Mesenchymal stem cell (in vitro differentiated cells and primary cell): ENCODE results near the gene NDUFS3.
A peak's percentile ranks its signal among the peaks of the same experiment; 100 is the strongest.

Experiments
- DNase-seq: peaks from one replicate; pipeline ENCODE4 v3.0.0-alpha.2; 2013
- H2AFZ ChIP-seq: one replicate; pipeline ENCODE4 v1.6.1; 2013; ENCODE audit warnings: low read depth, mild to moderate bottlenecking, control low read depth, inconsistent platforms, low read length, moderate library complexity
- H2AK5ac ChIP-seq: 2 replicates; pipeline ENCODE4 v1.6.1; 2013; ENCODE audit warnings: low read length, moderate library complexity, mild to moderate bottlenecking, inconsistent platforms; ENCODE audit not compliant: severe bottlenecking
- H2BK120ac ChIP-seq: one replicate; pipeline ENCODE4 v1.6.1; 2013; ENCODE audit warnings: low read depth, mild to moderate bottlenecking, inconsistent platforms, low read length, moderate library complexity
- H2BK12ac ChIP-seq, 2 experiments: one replicate each; pipeline ENCODE4 v1.6.1; 2013; ENCODE audit warnings: inconsistent platforms in 2 of 2, low read length in 2 of 2, mild to moderate bottlenecking in 2 of 2, moderate library complexity in 2 of 2, control low read depth in 1 of 2
- H2BK15ac ChIP-seq: one replicate; pipeline ENCODE4 v1.6.1; 2013; ENCODE audit warnings: mild to moderate bottlenecking, low read depth, inconsistent platforms; ENCODE audit not compliant: poor library complexity, severe bottlenecking
- H2BK5ac ChIP-seq: 2 replicates; pipeline ENCODE4 v1.6.1; 2013; ENCODE audit warnings: low read depth, mild to moderate bottlenecking, low read length, control low read depth, inconsistent platforms; ENCODE audit not compliant: poor library complexity, severe bottlenecking
- H3K14ac ChIP-seq, 2 experiments: one replicate each; pipeline ENCODE4 v1.6.1; 2013; ENCODE audit warnings: inconsistent platforms in 2 of 2, low read length in 2 of 2, control low read depth in 1 of 2, mild to moderate bottlenecking in 1 of 2, moderate library complexity in 1 of 2
- H3K18ac ChIP-seq, 2 experiments: one replicate each; pipeline ENCODE4 v1.6.1; 2013; ENCODE audit warnings: inconsistent platforms in 2 of 2, low read length in 2 of 2, control low read depth in 1 of 2, low read depth in 1 of 2, mild to moderate bottlenecking in 1 of 2
- H3K23ac ChIP-seq, 2 experiments: one replicate each; pipeline ENCODE4 v1.6.1; 2013; ENCODE audit warnings: inconsistent platforms in 2 of 2, low read length in 2 of 2, mild to moderate bottlenecking in 2 of 2, moderate library complexity in 2 of 2, control low read depth in 1 of 2
- H3K27ac ChIP-seq: 2 replicates; pipeline ENCODE4 v1.5.1; 2013; ENCODE audit warnings: mild to moderate bottlenecking, moderate library complexity, low read length, control low read depth, inconsistent platforms; ENCODE audit not compliant: poor library complexity, severe bottlenecking
- H3K27me3 ChIP-seq, 2 experiments: 2 replicates each; pipeline versions ENCODE4 v1.6.1 to v1.7.0; 2013; ENCODE audit warnings: low read length in 2 of 2, mild to moderate bottlenecking in 2 of 2, moderate library complexity in 2 of 2, control low read depth in 1 of 2, inconsistent platforms in 1 of 2; ENCODE audit not compliant: control insufficient read depth in 1 of 2, insufficient read depth in 1 of 2
- H3K36me3 ChIP-seq, 2 experiments: 2 replicates each; pipeline versions ENCODE4 v1.6.1 to v1.7.0; 2013; ENCODE audit warnings: low read length in 2 of 2, control low read depth in 1 of 2, inconsistent platforms in 1 of 2, low read depth in 1 of 2, mild to moderate bottlenecking in 1 of 2; ENCODE audit not compliant: insufficient read depth in 2 of 2, control insufficient read depth in 1 of 2
- H3K4ac ChIP-seq, 2 experiments: one replicate each; pipeline ENCODE4 v1.6.1; 2013; ENCODE audit warnings: inconsistent platforms in 2 of 2, low read length in 2 of 2, mild to moderate bottlenecking in 2 of 2, moderate library complexity in 2 of 2, control low read depth in 1 of 2, low read depth in 1 of 2
- H3K4me1 ChIP-seq: 2 replicates; pipeline ENCODE4 v1.6.1; 2013; ENCODE audit warnings: low read depth, low read length, control low read depth; ENCODE audit not compliant: control insufficient read depth, insufficient read depth
- H3K4me2 ChIP-seq: 2 replicates; pipeline ENCODE4 v1.6.1; 2013; ENCODE audit warnings: low read length, mild to moderate bottlenecking, inconsistent platforms; ENCODE audit not compliant: poor library complexity, severe bottlenecking
- H3K4me3 ChIP-seq, 2 experiments: 2 replicates each; pipeline versions ENCODE4 v1.5.1 to v1.7.0; 2013; ENCODE audit warnings: low read length in 2 of 2, mild to moderate bottlenecking in 2 of 2, control low read depth in 1 of 2, low read depth in 1 of 2; ENCODE audit not compliant: insufficient read depth in 1 of 2
- H3K79me1 ChIP-seq: replicated peaks from 2 replicates; pipeline ENCODE4 v1.6.1; 2013; ENCODE audit warnings: mild to moderate bottlenecking, control low read depth, low read length, inconsistent platforms; ENCODE audit not compliant: poor library complexity, severe bottlenecking
- H3K9ac ChIP-seq: 2 replicates; pipeline ENCODE4 v1.7.0; 2013; ENCODE audit warnings: mild to moderate bottlenecking, low read length, moderate library complexity
- H3K9me3 ChIP-seq: 2 replicates; pipeline ENCODE4 v1.7.0; 2013; ENCODE audit warnings: mild to moderate bottlenecking, low read length; ENCODE audit not compliant: control insufficient read depth
- H4K8ac ChIP-seq: one replicate; pipeline ENCODE4 v1.6.1; 2013; ENCODE audit warnings: inconsistent platforms, mild to moderate bottlenecking, low read length, moderate library complexity
- H4K91ac ChIP-seq: one replicate; pipeline ENCODE4 v1.6.1; 2013; ENCODE audit warnings: mild to moderate bottlenecking, low read length, inconsistent platforms
- WGBS: methylation state at CpG from one replicate; pipeline ENCODE4 v1.1.7; 2013; ENCODE audit warnings: mixed read lengths; 5-methylcytosine and 5-hydroxymethylcytosine counted together

Gene NDUFS3

DNA sequence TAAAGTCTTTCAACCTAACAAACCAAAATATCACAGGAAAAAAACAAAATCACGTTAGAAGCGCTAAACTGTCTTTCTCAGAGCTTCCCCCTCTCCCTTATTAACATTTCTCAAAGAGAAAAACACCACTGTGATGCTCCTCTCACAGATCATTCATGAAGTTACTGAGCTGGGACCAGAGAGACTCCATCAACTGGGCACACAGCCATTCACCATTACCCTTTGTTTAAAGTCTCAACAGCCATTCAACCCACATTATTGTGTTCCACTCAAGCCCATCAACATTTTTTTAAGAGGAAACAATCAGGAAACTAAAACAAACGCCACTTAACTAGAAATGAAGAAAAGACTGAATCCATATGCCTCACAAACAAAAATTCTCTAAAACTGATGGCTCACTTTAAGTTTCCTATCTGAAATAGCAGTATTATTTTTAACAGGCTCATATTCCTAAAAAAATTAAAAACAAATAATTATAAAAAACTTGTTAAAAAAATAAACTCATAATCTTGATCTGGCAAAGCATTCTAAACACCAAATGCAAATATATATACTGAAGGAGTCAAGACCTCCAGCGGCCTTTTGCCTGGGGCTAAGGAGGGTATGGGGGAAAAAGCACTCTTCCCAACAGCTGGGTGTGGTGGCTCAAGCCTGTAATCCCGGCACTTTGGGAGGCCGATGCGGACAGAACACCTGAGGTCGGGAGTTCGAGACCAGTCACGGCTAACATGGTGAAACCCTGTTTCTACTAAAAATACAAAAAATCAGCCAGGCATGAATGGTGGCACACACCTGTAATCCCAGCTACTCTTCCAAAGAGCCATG, 39.9 kb upstream of the NDUFS3 start:
- DNase-seq: no peak
- H2AK5ac ChIP-seq: no peak overlapping the region

DNA sequence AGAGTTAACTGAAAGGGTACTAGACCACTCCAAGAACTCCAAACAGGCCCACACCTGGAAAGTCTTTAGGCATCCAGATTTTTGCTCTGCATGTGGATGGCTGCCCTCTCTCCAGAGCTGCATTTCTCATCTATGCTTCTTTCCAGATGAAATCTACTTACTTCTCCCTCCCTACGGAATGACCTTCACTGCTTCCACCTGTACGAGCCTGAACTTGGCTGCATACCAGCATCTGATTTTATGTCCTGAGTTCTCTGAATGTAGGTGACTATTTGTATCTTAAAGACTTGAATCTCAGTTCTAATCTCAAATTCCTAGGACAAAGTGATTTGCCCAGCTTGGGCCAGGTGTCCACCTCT, 39.2 kb upstream of the NDUFS3 start:
- H3K4me1 ChIP-seq: peaks cover 9% of the 10 kb centered on the region
- no peak overlapping the region for H4K8ac ChIP-seq
- peak overlapping the region; percentile 39 for H3K9ac ChIP-seq
- H2AK5ac ChIP-seq: no peak overlapping the region
- H3K9me3 ChIP-seq: no peaks in the 10 kb centered on the region
- H2BK5ac ChIP-seq: no peak overlapping the region
- no peak overlapping the region for H3K23ac ChIP-seq
- peak overlapping the region in 1 of 2 experiments; percentile 34 for H3K4me3 ChIP-seq
- peak overlapping the region; percentile 2 for H3K27ac ChIP-seq
- H3K27me3 ChIP-seq: no peaks in the 10 kb centered on the region
- H3K14ac ChIP-seq: no peak overlapping the region
- no peak overlapping the region for H2BK12ac ChIP-seq
- no peaks in the 10 kb centered on the region for H3K79me1 ChIP-seq
- H4K91ac ChIP-seq: no peak overlapping the region
- WGBS: 100% methylated on average over 2 of the region's 2 CpGs
- no peak overlapping the region for H2BK120ac ChIP-seq
- no peak overlapping the region for H2BK15ac ChIP-seq
- H3K4me2 ChIP-seq: no peak overlapping the region
- no peak overlapping the region for H3K18ac ChIP-seq
- H3K36me3 ChIP-seq: peaks cover 6 to 17% of the 10 kb centered on the region in 2 experiments
- H2AFZ ChIP-seq: no peak overlapping the region
- no peak for DNase-seq
- H3K4ac ChIP-seq: no peak overlapping the region

More for the DNA sequence above, 39.9 kb upstream of the NDUFS3 start:
- no peak overlapping the region for H4K91ac ChIP-seq
- H3K4me2 ChIP-seq: no peak overlapping the region
- H2AFZ ChIP-seq: no peak overlapping the region
- no peaks in the 10 kb centered on the region for H3K27me3 ChIP-seq
- H2BK15ac ChIP-seq: no peak overlapping the region
- H4K8ac ChIP-seq: no peak overlapping the region
- no peak overlapping the region for H3K9ac ChIP-seq
- peaks cover 6 to 17% of the 10 kb centered on the region in 2 experiments for H3K36me3 ChIP-seq
- H2BK12ac ChIP-seq: no peak overlapping the region
- no peak overlapping the region for H3K18ac ChIP-seq
- peaks cover 9% of the 10 kb centered on the region for H3K4me1 ChIP-seq
- 80% methylated on average over 10 of the region's 10 CpGs for WGBS
- no peak overlapping the region for H2BK5ac ChIP-seq
- H3K4me3 ChIP-seq: no peak overlapping the region
- H3K27ac ChIP-seq: peak overlapping the region; percentile 38
- no peak overlapping the region for H2BK120ac ChIP-seq
- no peak overlapping the region for H3K4ac ChIP-seq
- H3K23ac ChIP-seq: no peak overlapping the region
- H3K79me1 ChIP-seq: no peaks in the 10 kb centered on the region
- H3K14ac ChIP-seq: no peak overlapping the region
- H3K9me3 ChIP-seq: no peaks in the 10 kb centered on the region

DNA sequence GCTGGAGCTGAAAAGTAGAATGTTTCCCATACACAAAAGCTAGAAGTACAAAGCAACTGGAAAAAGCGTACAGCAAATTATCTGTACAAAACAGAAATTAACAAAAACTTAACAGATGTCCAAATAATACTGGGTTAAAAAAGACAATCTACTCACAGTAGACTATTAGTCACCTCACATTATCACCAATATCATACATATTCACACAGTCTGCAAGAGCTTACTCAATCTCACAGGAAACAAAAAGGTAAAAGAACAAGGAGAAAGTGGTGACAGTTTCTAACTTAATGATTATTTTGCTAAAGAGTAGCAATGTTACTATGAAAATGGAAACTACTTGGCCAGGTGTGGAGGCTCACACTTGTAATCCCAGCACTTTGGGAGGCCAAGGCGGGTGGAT, 37.8 kb upstream of the NDUFS3 start:
- WGBS: 100% methylated on average over 2 of the region's 2 CpGs
- H4K8ac ChIP-seq: no peak overlapping the region
- H4K91ac ChIP-seq: no peak overlapping the region
- H3K4me2 ChIP-seq: no peak overlapping the region
- no peak overlapping the region for H3K4me3 ChIP-seq
- no peak overlapping the region for H3K14ac ChIP-seq
- H3K4ac ChIP-seq: no peak overlapping the region
- H3K9me3 ChIP-seq: no peaks in the 10 kb centered on the region
- H3K36me3 ChIP-seq: peaks cover 0 to 12% of the 10 kb centered on the region in 2 experiments
- no peak overlapping the region for H2BK12ac ChIP-seq
- no peaks in the 10 kb centered on the region for H3K27me3 ChIP-seq
- no peak overlapping the region for H3K27ac ChIP-seq
- no peak overlapping the region for H2BK15ac ChIP-seq
- no peak overlapping the region for H3K18ac ChIP-seq
- no peak overlapping the region for H2BK120ac ChIP-seq
- H2BK5ac ChIP-seq: no peak overlapping the region
- H3K4me1 ChIP-seq: peaks cover 9% of the 10 kb centered on the region
- H2AK5ac ChIP-seq: no peak overlapping the region
- H3K23ac ChIP-seq: no peak overlapping the region
- no peak for DNase-seq
- H3K9ac ChIP-seq: no peak overlapping the region
- no peaks in the 10 kb centered on the region for H3K79me1 ChIP-seq
- no peak overlapping the region for H2AFZ ChIP-seq

DNA sequence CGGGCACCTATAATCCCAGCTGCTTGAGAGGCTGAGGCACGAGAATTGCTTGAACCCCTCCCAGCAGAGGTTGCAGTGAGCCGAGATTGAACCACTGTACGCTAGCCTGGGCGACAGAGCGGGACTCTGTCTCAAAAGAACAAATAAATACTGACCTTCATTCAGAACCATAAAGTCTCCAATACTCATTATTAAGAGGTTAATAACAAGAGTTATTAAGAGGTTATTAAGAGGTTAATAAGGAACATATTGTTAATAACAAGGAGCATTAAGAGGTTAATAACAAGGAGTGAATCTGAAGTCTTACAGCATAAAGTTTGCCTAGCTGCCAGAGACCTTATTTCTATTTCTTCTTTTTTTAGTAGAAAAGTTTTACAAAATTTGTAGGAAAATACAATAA, 33.6 kb upstream of the NDUFS3 start:
- Histone ChIP-seq H3K9me3 (no peaks in the 10 kb centered on the region), H3K27me3 (no peaks in the 10 kb centered on the region), H3K79me1 (no peaks in the 10 kb centered on the region), H4K91ac (no peak overlapping the region), H3K14ac (no peak overlapping the region), H3K4me1 (peaks cover 9% of the 10 kb centered on the region), H2BK5ac (no peak overlapping the region), H2BK12ac (no peak overlapping the region), H3K4me3 (no peak overlapping the region), H2BK120ac (no peak overlapping the region), H3K9ac (no peak overlapping the region), H3K18ac (no peak overlapping the region), H4K8ac (no peak overlapping the region), H3K36me3 (peaks cover 2 to 13% of the 10 kb centered on the region in 2 experiments), H3K27ac (no peak overlapping the region), H2AFZ (no peak overlapping the region), H3K4me2 (no peak overlapping the region), H3K23ac (no peak overlapping the region), H2AK5ac (no peak overlapping the region), H2BK15ac (no peak overlapping the region), H3K4ac (no peak overlapping the region)
- 100% methylated on average over 3 of the region's 6 CpGs for WGBS
- no peak for DNase-seq
